HFFc6 (cell line): ENCODE data around the gene DUSP8. TPM values are rescaled to one million over a fixed set of nuclear protein-coding genes. Genes with fewer than 3 reads are reported as not detected.
"Not testable (repeated sequence)": the region's sequence is repeated elsewhere in the genome, so short reads cannot be mapped to it uniquely, and the experiment has no call there.

Source experiments
- DNase-seq: peaks from one replicate; pipeline ENCODE4 v3.0.0-alpha.2; 2018
- H3K27ac Mint-ChIP-seq: 2 replicates; pipeline ENCODE4 v1.8.0; 2020; ENCODE audit warnings: mild to moderate bottlenecking, mixed read lengths
- H3K27me3 Mint-ChIP-seq: 2 replicates; pipeline ENCODE4 v1.8.0; 2021; ENCODE audit warnings: mild to moderate bottlenecking, moderate library complexity, mixed read lengths; ENCODE audit not compliant: insufficient read depth
- H3K36me3 Mint-ChIP-seq: 2 replicates; pipeline ENCODE4 v1.8.0; 2021; ENCODE audit warnings: low read depth, mixed read lengths
- H3K4me1 Mint-ChIP-seq: 2 replicates; pipeline ENCODE4 v1.8.0; 2020; ENCODE audit warnings: low read depth, mixed read lengths
- H3K4me3 Mint-ChIP-seq: 2 replicates; pipeline ENCODE4 v1.8.0; 2020; ENCODE audit warnings: mild to moderate bottlenecking, moderate library complexity, mixed read lengths
- H3K9me3 Mint-ChIP-seq: 2 replicates; pipeline ENCODE4 v1.8.0; 2020; ENCODE audit warnings: mild to moderate bottlenecking, mixed read lengths
- total RNA-seq, 6 experiments: library from RNA; stranded (reverse); fragmentation: NEBNext Ultra II Directional; extraction: Animal tissue kit (Norgen Biotek cat#: 25700); gene quantifications; 2 replicates in 1 of 6; 3 replicates in 5 of 6; pipeline ENCODE4 v1.2.3, GENCODE V29; 2021
- TF ChIP-seq, protein P1 (sequence below): fragments of 200-600 bp; sonication (generic); IDR thresholded peaks from 2 replicates; pipeline ENCODE4 v1.5.0; 2021; ENCODE audit warnings: antibody characterized with exemption, mild to moderate bottlenecking

DUSP8 gene
- total RNA-seq, 6 experiments from 2014 or later, result 0.38 to 1.6 (median 0.81) TPM

DNA sequence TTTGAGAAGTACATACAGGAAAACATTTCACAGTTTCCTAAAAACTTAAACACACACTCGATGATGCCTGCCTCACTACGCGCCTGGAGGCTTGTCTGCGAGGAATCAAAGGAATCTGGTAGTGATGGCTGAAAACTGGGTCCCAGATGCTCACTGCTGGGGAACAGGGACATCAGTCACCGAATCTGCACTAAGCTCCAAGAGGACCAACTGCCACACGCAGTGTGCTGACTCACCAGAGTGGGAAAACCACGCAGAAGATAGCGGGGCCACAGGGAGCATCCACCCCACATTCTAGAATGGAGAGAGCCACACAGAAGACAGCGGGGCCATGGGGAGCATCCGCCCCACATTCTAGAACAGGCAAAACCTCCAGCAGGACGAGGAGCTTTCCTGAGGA is 61.1 kb downstream of the DUSP8 start:
- H3K27me3 Mint-ChIP-seq, result no peaks in the 10 kb centered on the region; the same call in 1 of the 2 replicates
- no peaks in the 10 kb centered on the region for H3K36me3 Mint-ChIP-seq
- no peaks in the 10 kb centered on the region for H3K9me3 Mint-ChIP-seq
- H3K4me1 Mint-ChIP-seq, result peaks cover 17% of the 10 kb centered on the region
- no peak overlapping the region for H3K4me3 Mint-ChIP-seq
- H3K27ac Mint-ChIP-seq, result no peak overlapping the region
- TF ChIP-seq, protein P1, sequence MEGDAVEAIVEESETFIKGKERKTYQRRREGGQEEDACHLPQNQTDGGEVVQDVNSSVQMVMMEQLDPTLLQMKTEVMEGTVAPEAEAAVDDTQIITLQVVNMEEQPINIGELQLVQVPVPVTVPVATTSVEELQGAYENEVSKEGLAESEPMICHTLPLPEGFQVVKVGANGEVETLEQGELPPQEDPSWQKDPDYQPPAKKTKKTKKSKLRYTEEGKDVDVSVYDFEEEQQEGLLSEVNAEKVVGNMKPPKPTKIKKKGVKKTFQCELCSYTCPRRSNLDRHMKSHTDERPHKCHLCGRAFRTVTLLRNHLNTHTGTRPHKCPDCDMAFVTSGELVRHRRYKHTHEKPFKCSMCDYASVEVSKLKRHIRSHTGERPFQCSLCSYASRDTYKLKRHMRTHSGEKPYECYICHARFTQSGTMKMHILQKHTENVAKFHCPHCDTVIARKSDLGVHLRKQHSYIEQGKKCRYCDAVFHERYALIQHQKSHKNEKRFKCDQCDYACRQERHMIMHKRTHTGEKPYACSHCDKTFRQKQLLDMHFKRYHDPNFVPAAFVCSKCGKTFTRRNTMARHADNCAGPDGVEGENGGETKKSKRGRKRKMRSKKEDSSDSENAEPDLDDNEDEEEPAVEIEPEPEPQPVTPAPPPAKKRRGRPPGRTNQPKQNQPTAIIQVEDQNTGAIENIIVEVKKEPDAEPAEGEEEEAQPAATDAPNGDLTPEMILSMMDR, result no peak
- no peak for DNase-seq

DNA sequence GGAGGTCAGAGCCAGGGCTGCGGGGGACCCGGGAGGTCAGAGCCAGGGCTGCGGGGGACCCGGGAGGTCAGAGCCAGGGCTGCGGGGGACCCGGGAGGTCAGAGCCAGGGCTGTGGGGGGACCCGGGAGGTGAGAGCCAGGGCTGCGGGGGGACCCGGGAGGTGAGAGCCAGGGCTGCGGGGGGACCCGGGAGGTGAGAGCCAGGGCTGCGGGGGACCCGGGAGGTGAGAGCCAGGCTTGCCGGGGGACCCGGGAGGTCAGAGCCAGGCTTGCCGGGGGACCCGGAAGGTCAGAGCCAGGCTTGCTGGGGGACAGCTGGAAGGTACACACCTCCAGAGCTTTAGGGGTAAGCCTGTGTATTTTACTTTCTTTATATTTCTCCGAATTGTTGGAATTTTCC is 61.7 kb downstream of the DUSP8 start:
- not testable (repeated sequence) for H3K27me3 Mint-ChIP-seq, H3K27ac Mint-ChIP-seq, H3K9me3 Mint-ChIP-seq, DNase-seq, H3K36me3 Mint-ChIP-seq, H3K4me3 Mint-ChIP-seq
- H3K4me1 Mint-ChIP-seq, result peaks cover 12% of the 10 kb centered on the region

DNA sequence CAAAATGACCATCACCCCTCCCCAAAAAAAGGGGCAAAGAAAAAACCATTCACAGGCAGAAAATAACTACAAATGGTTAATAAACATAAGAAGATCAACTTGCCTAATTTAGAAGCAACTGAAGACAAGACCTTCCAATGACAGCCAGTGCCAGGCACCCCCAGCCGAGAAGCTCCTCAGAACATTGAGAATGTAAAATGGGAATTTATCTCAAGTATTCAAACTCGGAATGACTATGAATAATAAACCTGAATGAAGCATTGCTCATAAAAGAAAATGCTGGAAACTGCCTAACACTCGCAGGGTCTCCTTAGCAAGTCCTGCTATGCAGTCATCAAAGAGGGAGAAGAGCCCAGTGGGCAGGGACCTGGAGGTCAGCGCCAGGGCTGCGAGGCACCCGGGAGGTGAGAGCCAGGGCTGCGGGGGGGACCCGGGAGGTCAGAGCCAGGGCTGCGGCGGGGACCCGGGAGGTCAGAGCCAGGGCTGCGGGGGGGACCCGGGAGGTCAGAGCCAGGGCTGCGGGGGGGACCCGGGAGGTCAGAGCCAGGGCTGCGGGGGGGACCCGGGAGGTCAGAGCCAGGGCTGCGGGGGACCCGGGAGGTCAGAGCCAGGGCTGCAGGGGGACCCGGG is 62.3 kb downstream of the DUSP8 start:
- H3K36me3 Mint-ChIP-seq, result no peaks in the 10 kb centered on the region
- H3K27me3 Mint-ChIP-seq, result no peaks in the 10 kb centered on the region; the same call in 1 of the 2 replicates
- TF ChIP-seq, protein P1, result no peak
- no peak for DNase-seq
- H3K9me3 Mint-ChIP-seq, result no peaks in the 10 kb centered on the region
- H3K4me3 Mint-ChIP-seq, result no peak overlapping the region
- no peak overlapping the region for H3K27ac Mint-ChIP-seq
- H3K4me1 Mint-ChIP-seq, result peaks cover 10% of the 10 kb centered on the region

DNA sequence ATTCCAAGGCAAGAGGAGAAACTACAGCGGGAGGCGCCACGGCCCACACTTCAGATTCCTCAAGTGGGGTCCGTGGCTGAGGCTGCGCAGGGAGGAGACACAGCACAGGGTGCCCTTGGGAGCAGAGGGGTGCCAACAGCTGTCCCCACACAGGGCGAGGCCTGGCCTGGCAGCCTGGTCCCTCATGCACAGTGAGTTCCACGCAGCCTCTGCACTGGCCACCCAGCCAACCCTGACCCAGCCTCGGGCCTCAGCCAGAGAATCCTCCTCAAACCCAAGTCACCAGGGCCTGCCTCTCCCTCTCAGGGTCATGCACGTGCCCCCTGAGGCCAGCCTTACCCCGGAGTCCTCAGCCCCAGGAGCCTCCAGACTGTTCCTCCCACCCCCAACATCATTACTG is 63.1 kb downstream of the DUSP8 start:
- H3K9me3 Mint-ChIP-seq, result no peaks in the 10 kb centered on the region
- no peak overlapping the region for H3K27ac Mint-ChIP-seq
- peaks cover 5% of the 10 kb centered on the region for H3K4me1 Mint-ChIP-seq
- no peak for DNase-seq
- H3K27me3 Mint-ChIP-seq, result no peaks in the 10 kb centered on the region; the same call in 1 of the 2 replicates
- no peak overlapping the region for H3K4me3 Mint-ChIP-seq
- no peaks in the 10 kb centered on the region for H3K36me3 Mint-ChIP-seq
- TF ChIP-seq, protein P1, result no peak

DNA sequence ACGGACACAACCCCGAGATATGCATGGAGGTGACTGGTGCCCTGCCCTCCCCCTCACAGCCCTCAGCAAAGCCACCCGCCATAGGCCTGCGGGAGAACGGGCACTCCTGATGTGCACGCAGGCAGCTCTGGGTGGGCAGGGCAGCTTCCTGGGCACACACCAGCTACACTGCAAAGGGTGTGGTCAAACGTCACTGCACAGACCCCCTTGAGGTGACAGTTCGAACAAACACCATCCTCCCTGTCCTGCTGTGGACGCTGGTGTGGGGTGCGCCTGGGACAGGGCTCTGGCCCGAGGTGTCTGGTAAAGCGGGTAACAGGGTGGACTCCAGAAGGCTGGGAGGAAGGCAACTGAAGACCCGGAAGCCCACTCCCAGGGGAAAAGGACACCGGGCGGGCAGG is 63.6 kb downstream of the DUSP8 start:
- no peak for DNase-seq
- no peaks in the 10 kb centered on the region; the same call in 1 of the 2 replicates for H3K27me3 Mint-ChIP-seq
- TF ChIP-seq, protein P1, result no peak
- H3K36me3 Mint-ChIP-seq, result no peaks in the 10 kb centered on the region
- no peak overlapping the region for H3K4me3 Mint-ChIP-seq
- no peak overlapping the region for H3K27ac Mint-ChIP-seq
- H3K9me3 Mint-ChIP-seq, result no peaks in the 10 kb centered on the region
- peaks cover 4% of the 10 kb centered on the region for H3K4me1 Mint-ChIP-seq

DNA sequence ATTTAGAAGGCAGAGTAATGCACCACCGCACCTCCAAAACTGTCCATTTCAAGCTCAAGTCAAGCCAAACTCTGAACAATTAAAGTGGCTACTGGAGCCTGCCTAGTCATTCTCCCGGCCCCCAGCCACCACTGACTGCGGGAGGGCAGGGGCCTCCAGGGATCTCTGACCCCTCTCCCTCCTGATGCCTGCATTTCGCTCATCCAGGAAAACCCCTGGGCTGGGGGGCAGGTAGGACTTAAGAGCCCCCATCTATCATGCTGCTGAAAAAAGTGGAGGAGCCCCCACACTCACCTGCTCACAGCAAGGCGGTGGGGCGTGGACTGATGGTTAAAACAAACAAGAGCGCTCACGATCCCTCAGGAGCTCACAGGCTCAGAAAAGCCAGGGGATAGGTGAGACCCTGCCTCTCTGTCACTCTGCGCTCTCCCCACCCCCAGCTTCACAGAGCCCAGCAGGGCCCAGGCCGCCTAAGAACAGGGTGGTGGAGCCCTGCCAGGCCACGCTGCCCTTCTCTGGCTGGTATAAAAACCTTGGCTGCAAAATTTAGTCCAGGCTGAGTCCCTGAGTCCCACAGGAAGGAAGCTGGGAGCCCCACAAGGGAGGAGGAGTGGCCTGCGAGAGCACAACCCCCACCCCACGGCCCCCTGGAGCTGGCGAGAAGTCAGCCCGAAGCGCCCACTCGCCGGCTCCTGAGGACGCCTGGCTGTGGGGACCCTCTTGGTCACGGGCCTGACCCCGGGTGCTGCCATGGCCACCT is 64.5 kb downstream of the DUSP8 start:
- Mint-ChIP-seq H3K27me3 (no peaks in the 10 kb centered on the region; the same call in 1 of the 2 replicates), H3K9me3 (no peaks in the 10 kb centered on the region), H3K4me3 (no peak overlapping the region), H3K36me3 (no peaks in the 10 kb centered on the region), H3K4me1 (no peaks in the 10 kb centered on the region), H3K27ac (no peak overlapping the region)
- no peak for DNase-seq
- TF ChIP-seq, protein P1, result no peak
